HG03442 (cell line): ENCODE results near the gene DMC1.
A peak's percentile ranks its signal among the peaks of the same experiment; 100 is the strongest.

Experiments
- ATAC-seq: cut with Tn5 transposase; IDR thresholded peaks from one replicate; pipeline ENCODE4 v1.9.1; 2021; ENCODE audit warnings: mild to moderate bottlenecking, moderate library complexity; ENCODE audit not compliant: unreplicated experiment

Gene DMC1

GRCh38 chr22:38567531-38568285 lies 2.3 kb downstream of the DMC1 start:
- no peak for ATAC-seq

- ATAC-seq, result no peak
These were observed 3.1 kb downstream of the DMC1 start for GRCh38 chr22:38566726-38567504.

- no peak for ATAC-seq
These were observed 4.5 kb downstream of the DMC1 start for GRCh38 chr22:38565441-38565840.

- ATAC-seq, result no peak
These were observed 5.3 kb downstream of the DMC1 start for GRCh38 chr22:38564669-38565068.

GRCh38 chr22:38554281-38554680 lies 15.7 kb downstream of the DMC1 start:
- ATAC-seq, result no peak

GRCh38 chr22:38549101-38549894 lies 20.7 kb downstream of the DMC1 start:
- ATAC-seq, result no peak

- no peak for ATAC-seq
These were observed 29.3 kb downstream of the DMC1 start for GRCh38 chr22:38540701-38541100.

GRCh38 chr22:38531251-38531938 lies 38.6 kb downstream of the DMC1 start:
- ATAC-seq, result no peak

- ATAC-seq, result no peak
These were observed 45.6 kb downstream of the DMC1 start for GRCh38 chr22:38524429-38524828.

GRCh38 chr22:38523479-38523878 lies 46.5 kb downstream of the DMC1 start:
- ATAC-seq, result no peak

- no peak for ATAC-seq
These were observed 47.0 kb downstream of the DMC1 start for GRCh38 chr22:38523029-38523428.

- ATAC-seq, result no peak
These were observed 50.3 kb downstream of the DMC1 start for GRCh38 chr22:38519453-38520250.

- ATAC-seq, result no peak
These were observed 51.4 kb downstream of the DMC1 start for GRCh38 chr22:38518620-38519019.

GRCh38 chr22:38513063-38513462 lies 56.9 kb downstream of the DMC1 start:
- ATAC-seq, result no peak

GRCh38 chr22:38510416-38510970 lies 59.5 kb downstream of the DMC1 start:
- no peak for ATAC-seq

GRCh38 chr22:38506118-38506962 lies 63.6 kb downstream of the DMC1 start, which contains the start of gene DDX17:
Gene DDX17 (minus strand): TSS chr22:38506311.
- peak; percentile 77 for ATAC-seq

- peak; percentile 19 for ATAC-seq
These were observed 64.4 kb downstream of the DMC1 start for GRCh38 chr22:38505541-38506117.

GRCh38 chr22:38504731-38505540 lies 65.0 kb downstream of the DMC1 start:
- ATAC-seq, result no peak
